Stimulated activated CD8-positive, alpha-beta memory T cell treated with anti-CD3 and anti-CD28 coated beads, Interleukin-15, amount 100 ng/mL, for 24 hours (primary cell): ENCODE results near the gene SLC16A3.

ENCODE experiments used
- DNase-seq: peaks from one replicate; pipeline ENCODE4 v3.0.0-alpha.2; 2020; ENCODE audit warnings: low read depth

The SLC16A3 gene

GRCh38 chr17:82269138-82269881 lies 40.5 kb downstream of the SLC16A3 start:
- no peak for DNase-seq

- no peak for DNase-seq
Measured at GRCh38 chr17:82269882-82270500, 41.1 kb downstream of the SLC16A3 start.

- no peak for DNase-seq
Measured at GRCh38 chr17:82270651-82271050, 41.8 kb downstream of the SLC16A3 start.

GRCh38 chr17:82271401-82271800 lies 42.6 kb downstream of the SLC16A3 start:
- no peak for DNase-seq

GRCh38 chr17:82272495-82273326 lies 43.9 kb downstream of the SLC16A3 start:
- no peak for DNase-seq

GRCh38 chr17:82273327-82274133 lies 44.7 kb downstream of the SLC16A3 start, which contains the start of gene CSNK1D:
Gene CSNK1D, minus strand, starts transcription at chr17:82273700. Its CDS starts 319 bp downstream, at chr17:82273381.
- DNase-seq, result peak; percentile 97

GRCh38 chr17:82274134-82275020 lies 45.5 kb downstream of the SLC16A3 start:
- no peak for DNase-seq

- DNase-seq, result no peak
Measured at GRCh38 chr17:82275326-82275725, 46.5 kb downstream of the SLC16A3 start.

- no peak for DNase-seq
Measured at GRCh38 chr17:82276938-82277337, 48.1 kb downstream of the SLC16A3 start.

GRCh38 chr17:82277851-82278250 lies 49.0 kb downstream of the SLC16A3 start:
- DNase-seq, result no peak

GRCh38 chr17:82278308-82278707 lies 49.5 kb downstream of the SLC16A3 start:
- DNase-seq, result no peak

- no peak for DNase-seq
Measured at GRCh38 chr17:82278786-82279391, 50.0 kb downstream of the SLC16A3 start.

- no peak for DNase-seq
Measured at GRCh38 chr17:82280537-82280936, 51.7 kb downstream of the SLC16A3 start.

- no peak for DNase-seq
Measured at GRCh38 chr17:82281076-82281475, 52.2 kb downstream of the SLC16A3 start.

- no peak for DNase-seq
Measured at GRCh38 chr17:82281502-82282238, 52.8 kb downstream of the SLC16A3 start.

GRCh38 chr17:82282239-82283207 lies 53.7 kb downstream of the SLC16A3 start:
- DNase-seq, result no peak

GRCh38 chr17:82283208-82283749 lies 54.4 kb downstream of the SLC16A3 start:
- DNase-seq, result no peak

- DNase-seq, result no peak
Measured at GRCh38 chr17:82285141-82285540, 56.3 kb downstream of the SLC16A3 start.
